NOMO-1 treated with DMSO at 0.1 percent for 48 hours (cell line): ENCODE results near the gene CLSTN2.

ENCODE experiments used
- DNase-seq: peaks from one replicate; lab custom pipeline; 2025; ENCODE audit not compliant: unreplicated experiment; lab: John Stamatoyannopoulos, UW

CLSTN2 gene

GRCh38 chr3:140332131-140332530 is 397.1 kb downstream of the CLSTN2 start:
- DNase-seq = no peak

GRCh38 chr3:140334132-140334929 is 399.3 kb downstream of the CLSTN2 start:
- no peak for DNase-seq

GRCh38 chr3:140336465-140336864 is 401.5 kb downstream of the CLSTN2 start:
- DNase-seq = no peak

- DNase-seq = no peak
These were observed 403.9 kb downstream of the CLSTN2 start for GRCh38 chr3:140338916-140339315.

- no peak for DNase-seq
These were observed 406.2 kb downstream of the CLSTN2 start for GRCh38 chr3:140341203-140341602.

- no peak for DNase-seq
These were observed 406.9 kb downstream of the CLSTN2 start for GRCh38 chr3:140341817-140342403.

GRCh38 chr3:140342668-140343067 is 407.7 kb downstream of the CLSTN2 start:
- DNase-seq = no peak

GRCh38 chr3:140343211-140344081 is 408.5 kb downstream of the CLSTN2 start:
- DNase-seq = no peak

GRCh38 chr3:140344082-140344454 is 409.1 kb downstream of the CLSTN2 start:
- no peak for DNase-seq

GRCh38 chr3:140344601-140345205 is 409.7 kb downstream of the CLSTN2 start:
- DNase-seq = no peak

- no peak for DNase-seq
These were observed 412.2 kb downstream of the CLSTN2 start for GRCh38 chr3:140347151-140347550.

- no peak for DNase-seq
These were observed 415.0 kb downstream of the CLSTN2 start for GRCh38 chr3:140349938-140350337.

- DNase-seq = no peak
These were observed 416.5 kb downstream of the CLSTN2 start for GRCh38 chr3:140351466-140351865.

GRCh38 chr3:140355481-140355880 is 420.5 kb downstream of the CLSTN2 start:
- no peak for DNase-seq

GRCh38 chr3:140358686-140359085 is 423.7 kb downstream of the CLSTN2 start:
- DNase-seq = no peak

- DNase-seq = no peak
These were observed 424.4 kb downstream of the CLSTN2 start for GRCh38 chr3:140359233-140359995.

- no peak for DNase-seq
These were observed 425.3 kb downstream of the CLSTN2 start for GRCh38 chr3:140360332-140360731.

GRCh38 chr3:140363801-140364200 is 428.8 kb downstream of the CLSTN2 start:
- no peak for DNase-seq

GRCh38 chr3:140365872-140366697 is 431.1 kb downstream of the CLSTN2 start:
- no peak for DNase-seq
